SK-N-SH treated with all-trans-retinoic acid at 6 μM for 48 hours (cell line): ENCODE results near the gene STAG1.
A peak's percentile ranks its signal among the peaks of the same experiment; 100 is the strongest.
"Not testable (repeated sequence)": the region's sequence is repeated elsewhere in the genome, so short reads cannot be mapped to it uniquely, and the experiment has no call there.

Experiments used
- ATAC-seq: fragments of 200-7000 bp; cut with Tn5 transposase; 3 replicates; pipeline ENCODE4 v1.9.1; 2020; ENCODE audit warnings: mild to moderate bottlenecking, moderate library complexity
- ARNTL ChIP-seq: fragments of 450-650 bp; formaldehyde crosslinking; IDR thresholded peaks from 2 replicates; pipeline ENCODE4 v1.5.0; 2020; ENCODE audit warnings: low read depth, mild to moderate bottlenecking, moderate library complexity, borderline replicate concordance
- BACH2 ChIP-seq: fragments of 250-450 bp; sonication (Bioruptor Pico); IDR thresholded peaks from 2 replicates; pipeline ENCODE4 v1.9.0; 2021; ENCODE audit warnings: mild to moderate bottlenecking, borderline replicate concordance
- CREB5 ChIP-seq: fragments of 250-450 bp; sonication (Bioruptor Pico); IDR thresholded peaks from 2 replicates; pipeline ENCODE4 v1.5.1; 2020; ENCODE audit warnings: low read depth, mild to moderate bottlenecking, moderate library complexity
- CSDC2 ChIP-seq: fragments of 250-450 bp; sonication (Bioruptor Pico); IDR thresholded peaks from 2 replicates; pipeline ENCODE4 v1.5.0; 2020; ENCODE audit warnings: mild to moderate bottlenecking, moderate library complexity
- CSRNP3 ChIP-seq: fragments of 250-450 bp; sonication (Bioruptor Pico); IDR thresholded peaks from 2 replicates; pipeline ENCODE4 v1.5.1; 2021; ENCODE audit warnings: mild to moderate bottlenecking, moderate library complexity
- ESRRG ChIP-seq: fragments of 250-450 bp; sonication (Bioruptor Pico); IDR thresholded peaks from 2 replicates; pipeline ENCODE4 v1.6.1; 2021; ENCODE audit warnings: mild to moderate bottlenecking
- GLIS3 ChIP-seq: fragments of 250-450 bp; sonication (Bioruptor Pico); IDR thresholded peaks from 2 replicates; pipeline ENCODE4 v1.5.0; 2020; ENCODE audit warnings: mild to moderate bottlenecking, moderate library complexity
- ISL1 ChIP-seq: fragments of 250-450 bp; sonication (Bioruptor Pico); IDR thresholded peaks from 2 replicates; pipeline ENCODE4 v2.1.2; 2022; ENCODE audit warnings: mild to moderate bottlenecking, moderate library complexity
- OSR1 ChIP-seq: fragments of 250-450 bp; sonication (Bioruptor Pico); IDR thresholded peaks from 2 replicates; pipeline ENCODE4 v1.8.0; 2022; ENCODE audit warnings: moderate library complexity, mild to moderate bottlenecking, inconsistent platforms
- PATZ1 ChIP-seq: fragments of 250-450 bp; sonication (Bioruptor Pico); IDR thresholded peaks from 2 replicates; pipeline ENCODE4 v1.8.0; 2020; ENCODE audit warnings: mild to moderate bottlenecking, moderate library complexity, borderline replicate concordance
- POU6F1 ChIP-seq: fragments of 250-450 bp; sonication (Bioruptor Pico); IDR thresholded peaks from 2 replicates; pipeline ENCODE4 v1.8.0; 2021; ENCODE audit warnings: low read depth, mild to moderate bottlenecking, moderate library complexity, borderline replicate concordance
- PPARA ChIP-seq: fragments of 250-450 bp; sonication (Bioruptor Pico); IDR thresholded peaks from 2 replicates; pipeline ENCODE4 v1.5.0; 2020; ENCODE audit warnings: mild to moderate bottlenecking, borderline replicate concordance
- RARB ChIP-seq: fragments of 250-450 bp; sonication (Bioruptor Pico); IDR thresholded peaks from 2 replicates; pipeline ENCODE4 v1.8.0; 2021; ENCODE audit warnings: mild to moderate bottlenecking, moderate library complexity
- SNAI2 ChIP-seq: fragments of 250-450 bp; sonication (Bioruptor Pico); IDR thresholded peaks from 2 replicates; pipeline ENCODE4 v1.5.0; 2020; ENCODE audit warnings: mild to moderate bottlenecking, moderate library complexity
- TCF4 ChIP-seq: fragments of 250-450 bp; sonication (Bioruptor Pico); IDR thresholded peaks from 2 replicates; pipeline ENCODE4 v1.8.0; 2021; ENCODE audit warnings: mild to moderate bottlenecking, moderate library complexity, borderline replicate concordance
- TOX ChIP-seq: fragments of 250-450 bp; sonication (Bioruptor Pico); IDR thresholded peaks from 2 replicates; pipeline ENCODE4 v1.8.0; 2021; ENCODE audit warnings: mild to moderate bottlenecking, moderate library complexity, borderline replicate concordance
- ZC3H10 ChIP-seq: fragments of 250-450 bp; sonication (Bioruptor Pico); IDR thresholded peaks from 2 replicates; pipeline ENCODE4 v1.5.1; 2021; ENCODE audit warnings: mild to moderate bottlenecking, moderate library complexity
- ZFP3 ChIP-seq: fragments of 250-450 bp; sonication (Bioruptor Pico); IDR thresholded peaks from 2 replicates; pipeline ENCODE4 v1.5.0; 2020; ENCODE audit warnings: mild to moderate bottlenecking, moderate library complexity
- ZFP30 ChIP-seq: fragments of 450-650 bp; formaldehyde crosslinking; IDR thresholded peaks from 2 replicates; pipeline ENCODE4 v1.5.0; 2022; ENCODE audit warnings: mild to moderate bottlenecking, moderate library complexity
- ZNF565 ChIP-seq: fragments of 450-650 bp; formaldehyde crosslinking; conservative IDR thresholded peaks from 2 replicates; pipeline ENCODE4 v1.5.0; 2020; ENCODE audit warnings: low read depth, mild to moderate bottlenecking, moderate library complexity
- ZNF70 ChIP-seq: fragments of 450-650 bp; formaldehyde crosslinking; IDR thresholded peaks from 2 replicates; pipeline ENCODE4 v1.5.0; 2020; ENCODE audit warnings: mild to moderate bottlenecking, moderate library complexity
- ZNF8 ChIP-seq: fragments of 450-650 bp; formaldehyde crosslinking; IDR thresholded peaks from 2 replicates; pipeline ENCODE4 v1.5.0; 2020; ENCODE audit warnings: mild to moderate bottlenecking, moderate library complexity

Gene STAG1

GRCh38 chr3:136752172-136752421 lies at the start of gene STAG1:
STAG1 (minus strand) TSS chr3:136752378; CDS start chr3:136630898, 121,480 bp downstream.
- TF ChIP-seq SNAI2 (CRISPR knock-in tag) (no peak), GLIS3 (no peak), ZNF8 (no peak), ISL1 (CRISPR knock-in tag) (no peak), PATZ1 (CRISPR knock-in tag) (peak; percentile 96; the same call in 1 of the 2 replicates), OSR1 (CRISPR knock-in tag) (no peak)
- ATAC-seq, result no peak

GRCh38 chr3:136801146-136801545 lies 49.0 kb upstream of the STAG1 start:
- not testable (repeated sequence) for ATAC-seq

GRCh38 chr3:136792556-136793330 lies 40.6 kb upstream of the STAG1 start:
- TF ChIP-seq CREB5 (CRISPR knock-in tag), result no peak
- no peak for TF ChIP-seq ARNTL (CRISPR knock-in tag)
- TF ChIP-seq CSRNP3 (CRISPR knock-in tag), result no peak
- no peak for TF ChIP-seq ZC3H10 (CRISPR knock-in tag)
- no peak for TF ChIP-seq TOX
- TF ChIP-seq POU6F1 (CRISPR knock-in tag), result no peak
- TF ChIP-seq TCF4 (CRISPR knock-in tag), result no peak
- no peak for TF ChIP-seq RARB (CRISPR knock-in tag)
- TF ChIP-seq ZNF70 (CRISPR knock-in tag), result no peak
- no peak for TF ChIP-seq BACH2 (CRISPR knock-in tag)
- TF ChIP-seq ZNF565 (CRISPR knock-in tag), result no peak
- TF ChIP-seq CSDC2 (CRISPR knock-in tag), result no peak
- no peak for TF ChIP-seq PATZ1 (CRISPR knock-in tag)
- no peak for TF ChIP-seq ZFP30 (CRISPR knock-in tag)
- no peak for TF ChIP-seq SNAI2 (CRISPR knock-in tag)
- no peak for TF ChIP-seq ZNF8
- TF ChIP-seq ZFP3 (CRISPR knock-in tag), result no peak
- TF ChIP-seq GLIS3, result no peak
- no peak for TF ChIP-seq ESRRG (CRISPR knock-in tag)
- TF ChIP-seq ISL1 (CRISPR knock-in tag), result no peak
- no peak for ATAC-seq

- no peak for ATAC-seq
Measured at GRCh38 chr3:136790786-136791185, 38.6 kb upstream of the STAG1 start.

More at GRCh38 chr3:136790786-136791185, 38.6 kb upstream of the STAG1 start:
- TF ChIP-seq PPARA (CRISPR knock-in tag) (no peak), PATZ1 (CRISPR knock-in tag) (no peak), ZFP30 (CRISPR knock-in tag) (no peak)
